Stimulated activated CD4-positive, alpha-beta T cell treated with anti-CD3 and anti-CD28 coated beads, Interleukin-1b, Interleukin-23, amount 100 ng/mL, for 4 hours (primary cell): ENCODE measurements around the gene VWA8.

Experiments used
- DNase-seq, 2 donors: peaks; one replicate each; pipeline ENCODE4 v3.0.0-alpha.2; 2020; ENCODE audit warnings: low read depth in 2 of 2

Gene VWA8

DNA sequence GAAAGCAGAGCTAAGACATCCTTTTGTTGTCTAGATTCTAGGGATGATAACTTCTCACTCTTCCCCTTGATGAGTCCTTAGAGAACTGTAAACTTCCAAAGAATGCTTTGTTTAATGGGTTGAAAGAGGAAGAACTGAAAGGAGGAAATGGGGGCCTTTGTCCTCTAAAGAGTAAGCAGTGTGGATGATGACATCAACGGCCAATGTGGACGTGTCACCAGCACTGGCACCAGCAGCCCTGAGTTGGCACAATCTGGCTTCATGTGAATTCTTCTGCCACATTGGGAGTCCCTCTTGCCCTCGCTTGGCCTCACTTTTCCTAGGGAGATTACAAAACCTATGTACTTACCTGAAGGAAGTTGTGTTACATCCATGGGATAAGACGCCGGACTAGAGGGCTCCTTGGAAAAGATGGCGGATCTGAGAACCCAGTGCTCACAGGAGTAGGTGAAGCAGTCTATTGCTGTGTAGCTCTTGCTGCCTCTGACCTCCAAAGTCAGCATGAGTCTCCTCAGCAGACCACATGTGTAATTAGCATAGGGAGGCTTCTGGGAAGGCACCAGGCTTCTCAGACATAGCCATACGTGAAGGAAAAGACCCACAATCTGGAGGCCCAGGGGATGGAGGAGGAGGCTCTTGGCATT lies 440.8 kb downstream of the VWA8 start:
- no peak for DNase-seq
